GM18861 (cell line): ENCODE results near the gene RAVER2.
A peak's percentile ranks its signal among the peaks of the same experiment; 100 is the strongest.
"Not testable (repeated sequence)": the region's sequence is repeated elsewhere in the genome, so short reads cannot be mapped to it uniquely, and the experiment has no call there.

Experiments
- ATAC-seq: cut with Tn5 transposase; IDR thresholded peaks from one replicate; pipeline ENCODE4 v1.9.1; 2021; ENCODE audit not compliant: unreplicated experiment

The RAVER2 gene

GRCh38 chr1:64801851-64802523 is 57.1 kb downstream of the RAVER2 start:
- ATAC-seq = no peak

DNA sequence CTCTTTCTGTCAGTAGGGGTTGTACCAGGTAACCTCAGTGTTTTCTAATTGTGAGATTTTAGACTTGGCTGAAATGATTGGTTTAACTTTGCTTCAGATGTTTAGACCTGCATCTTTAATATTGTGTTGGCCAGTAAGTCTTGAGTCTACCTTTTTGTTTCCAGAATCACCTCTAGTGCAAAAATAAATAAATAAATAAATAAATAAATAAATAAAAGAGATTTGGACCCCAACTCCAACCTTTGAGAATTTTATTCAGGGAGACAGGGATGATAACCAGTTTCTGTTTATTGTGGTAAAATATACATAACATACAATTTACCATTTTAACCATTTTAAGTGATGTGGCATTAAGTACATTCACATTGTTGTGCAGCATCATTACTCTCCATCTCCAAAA is 64.4 kb downstream of the RAVER2 start:
- no peak for ATAC-seq

DNA sequence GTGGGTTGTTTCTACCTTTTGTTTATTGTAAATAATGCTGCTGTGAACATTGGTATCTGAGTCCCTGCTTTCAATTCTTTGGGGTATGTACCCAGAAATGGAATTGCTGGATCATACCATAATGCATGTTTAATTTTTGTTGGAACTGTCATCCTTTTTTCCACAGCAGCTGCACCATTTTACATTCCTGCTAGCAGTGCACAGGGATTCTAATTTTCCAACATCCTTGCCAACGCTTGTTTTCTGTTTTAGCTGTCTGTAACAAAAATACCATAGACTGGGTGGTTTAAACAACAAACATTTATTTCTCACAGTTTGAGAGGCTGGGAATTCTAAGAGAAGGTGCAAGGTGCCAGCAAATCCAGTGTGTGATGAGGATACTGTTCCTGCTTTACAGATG is 65.1 kb downstream of the RAVER2 start:
- ATAC-seq = no peak

- no peak for ATAC-seq
These were observed 66.3 kb downstream of the RAVER2 start for GRCh38 chr1:64811131-64811530.

- ATAC-seq = no peak
These were observed 69.6 kb downstream of the RAVER2 start for GRCh38 chr1:64814427-64814826.

DNA sequence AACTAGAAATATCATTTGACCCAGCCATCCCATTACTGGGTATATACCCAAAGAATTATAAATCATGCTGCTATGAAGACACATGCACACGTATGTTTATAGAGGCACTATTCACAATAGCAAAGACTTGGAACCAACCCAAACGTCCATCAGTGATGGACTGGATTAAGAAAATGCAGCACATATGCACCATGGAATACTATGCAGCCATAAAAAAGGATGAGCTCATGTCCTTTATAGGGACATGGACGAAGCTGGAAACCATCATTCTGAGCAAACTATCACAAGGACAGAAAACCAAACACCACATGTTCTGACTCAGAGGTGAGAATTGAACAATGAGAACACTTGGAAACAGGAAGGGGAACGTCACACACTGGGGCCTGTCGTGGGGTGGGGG is 72.5 kb downstream of the RAVER2 start:
- not testable (repeated sequence) for ATAC-seq

GRCh38 chr1:64820572-64820971 is 75.7 kb downstream of the RAVER2 start:
- ATAC-seq = not testable (repeated sequence)

DNA sequence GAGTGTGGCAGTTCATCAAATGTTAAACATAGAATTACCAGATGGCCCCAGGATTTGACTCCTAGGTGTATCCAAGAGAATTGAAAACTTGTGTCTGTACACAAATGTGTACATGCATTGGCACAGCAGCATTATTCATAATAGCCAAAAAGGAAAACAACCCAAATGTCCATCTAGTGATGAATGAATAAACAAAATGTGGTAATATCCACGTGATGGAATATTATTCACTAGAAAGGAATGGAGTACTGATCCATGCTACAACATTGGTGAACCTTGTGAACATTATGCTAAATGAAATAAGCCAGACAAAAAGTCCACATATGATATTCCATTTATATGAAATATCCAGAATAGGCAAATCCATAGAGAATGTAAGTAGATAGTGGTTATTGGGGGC is 77.7 kb downstream of the RAVER2 start:
- no peak for ATAC-seq

DNA sequence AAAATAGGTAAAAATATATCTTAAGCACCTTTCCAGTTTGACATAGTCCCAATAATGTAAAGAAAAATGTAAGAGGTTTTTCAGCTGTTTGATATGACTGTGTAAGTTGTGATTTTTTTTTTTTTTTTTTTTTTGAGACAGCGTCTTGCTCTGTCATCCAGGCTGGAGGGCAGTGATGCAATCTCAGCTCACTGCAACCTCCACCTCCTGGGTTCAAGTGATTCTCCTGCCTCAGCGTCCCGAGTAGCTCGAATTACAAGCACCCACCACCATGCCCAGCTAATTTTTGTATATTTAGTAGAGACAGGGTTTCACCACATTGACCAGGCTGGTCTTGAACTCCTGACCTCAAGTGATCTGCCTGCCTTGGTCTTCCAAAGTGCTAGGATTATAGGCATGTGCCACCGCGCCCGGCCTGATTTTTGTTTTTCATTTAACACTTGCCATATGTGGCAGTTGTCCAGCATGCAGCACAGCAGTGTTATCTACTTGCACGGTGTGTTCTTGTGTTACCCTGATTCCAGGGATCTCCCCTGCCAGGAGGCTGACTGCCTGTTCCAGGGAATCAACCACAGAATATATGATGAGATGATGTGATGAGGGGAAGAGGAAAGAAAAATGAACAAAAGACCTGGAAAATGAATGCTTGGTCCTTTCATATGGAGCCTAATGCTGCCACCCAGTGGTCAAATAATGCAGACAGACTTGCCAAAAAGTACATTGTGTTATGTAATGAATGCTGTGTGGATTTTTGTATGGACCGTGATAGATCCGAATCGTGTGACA is 79.0 kb downstream of the RAVER2 start:
- peak; percentile 61 for ATAC-seq

DNA sequence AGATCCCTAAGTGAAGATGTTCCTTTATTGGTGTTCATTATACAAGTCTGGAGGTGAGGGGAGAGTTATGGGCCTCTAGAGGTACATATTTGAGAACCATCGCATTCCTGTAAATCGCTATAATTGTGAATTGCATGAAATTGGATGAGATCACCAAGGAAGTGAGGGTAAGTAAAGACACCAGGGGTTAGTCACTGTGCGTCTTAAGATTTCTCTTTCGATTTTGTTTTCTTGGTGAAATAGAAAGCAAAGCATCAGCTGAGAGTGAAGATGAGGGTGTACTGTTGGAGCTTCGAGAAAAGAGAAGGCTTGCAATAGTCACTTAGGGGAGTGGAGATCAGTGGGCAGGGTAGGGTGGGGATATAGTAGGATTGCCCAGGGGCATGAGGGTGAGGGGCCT is 82.1 kb downstream of the RAVER2 start:
- no peak for ATAC-seq

GRCh38 chr1:64828829-64829228 is 84.0 kb downstream of the RAVER2 start:
- no peak for ATAC-seq

DNA sequence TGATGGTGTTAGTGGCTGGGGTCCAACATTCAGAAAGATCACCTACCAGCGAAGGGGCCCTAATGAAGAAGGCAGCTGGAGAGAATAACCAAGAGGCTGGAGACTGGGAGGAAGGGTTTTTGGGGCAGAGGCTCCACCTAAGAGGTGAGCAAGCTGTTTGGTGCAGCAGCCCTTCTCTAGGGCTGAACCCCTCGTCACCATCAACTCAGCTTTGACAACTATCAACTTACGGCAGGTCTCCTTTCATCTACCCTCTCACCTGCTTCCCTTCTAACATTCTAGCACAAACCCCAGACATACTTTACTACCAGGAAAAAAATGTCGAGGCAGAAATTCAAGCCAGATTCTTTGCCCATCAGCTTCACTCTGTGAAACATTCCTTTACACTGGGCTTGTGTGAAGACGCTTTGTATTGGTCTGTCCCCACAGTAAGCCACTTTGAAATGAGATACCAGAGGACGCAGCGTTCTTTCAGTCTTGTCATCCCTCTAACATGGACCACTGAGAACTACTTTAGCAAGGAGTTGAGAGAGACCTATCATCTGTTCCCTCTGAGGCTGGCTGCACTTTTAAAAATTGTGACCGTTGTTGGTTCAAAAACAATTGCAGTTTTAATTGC is 84.6 kb downstream of the RAVER2 start:
- no peak for ATAC-seq

- no peak for ATAC-seq
These were observed 85.3 kb downstream of the RAVER2 start for GRCh38 chr1:64830030-64830651.

DNA sequence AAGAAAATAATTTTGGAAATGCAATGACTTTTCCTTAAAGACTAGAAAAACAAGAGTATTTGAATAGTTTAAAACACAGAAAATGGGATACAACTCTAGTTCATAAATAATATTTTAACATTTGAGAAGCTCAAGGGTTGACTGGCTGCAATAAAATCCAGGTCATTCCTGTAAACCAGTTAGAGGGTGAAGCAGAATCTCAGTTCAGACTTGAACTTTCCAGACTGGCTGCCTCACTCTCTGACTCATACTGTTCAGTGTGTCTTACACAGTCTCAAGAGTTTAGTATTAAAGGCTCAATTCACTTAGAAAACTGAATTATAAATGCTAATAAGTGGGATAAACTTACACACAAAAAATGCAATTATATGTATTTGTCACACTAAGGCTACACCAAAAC is 89.9 kb downstream of the RAVER2 start:
- ATAC-seq = no peak

GRCh38 chr1:64836802-64837201 is 91.9 kb downstream of the RAVER2 start:
- no peak for ATAC-seq

- ATAC-seq = no peak
These were observed 93.6 kb downstream of the RAVER2 start for GRCh38 chr1:64838486-64838885.

GRCh38 chr1:64839261-64839660 is 94.4 kb downstream of the RAVER2 start:
- ATAC-seq = no peak

- no peak for ATAC-seq
These were observed 95.0 kb downstream of the RAVER2 start for GRCh38 chr1:64839732-64840405.

GRCh38 chr1:64841330-64842065 is 96.6 kb downstream of the RAVER2 start:
- no peak for ATAC-seq

DNA sequence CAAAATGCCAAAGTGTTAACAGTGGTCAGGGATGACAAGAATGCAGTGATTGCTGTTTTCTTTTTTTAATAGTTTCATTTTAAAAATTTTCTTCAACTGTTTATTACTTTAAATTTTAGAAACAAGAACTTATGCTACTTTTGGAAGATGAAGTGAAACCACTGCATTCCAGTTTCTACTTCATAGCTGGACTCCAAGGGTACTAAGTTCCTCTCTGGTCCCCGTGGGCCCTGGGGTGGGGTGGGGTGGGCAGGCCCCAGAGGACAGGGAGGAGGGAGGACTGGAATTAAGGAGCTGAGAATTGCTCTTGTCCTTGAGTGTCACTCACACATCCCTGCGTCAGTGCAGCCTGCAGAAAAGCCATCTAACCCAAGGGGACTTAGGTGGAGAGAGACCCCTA is 97.3 kb downstream of the RAVER2 start:
- no peak for ATAC-seq
